ENCODE data around the gene GPC6. TPM values are rescaled to one million over a fixed set of nuclear protein-coding genes. Genes with fewer than 3 reads are reported as not detected.

The GPC6 gene
- total RNA-seq, 1 experiment from 2014 or later, result not detected

DNA sequence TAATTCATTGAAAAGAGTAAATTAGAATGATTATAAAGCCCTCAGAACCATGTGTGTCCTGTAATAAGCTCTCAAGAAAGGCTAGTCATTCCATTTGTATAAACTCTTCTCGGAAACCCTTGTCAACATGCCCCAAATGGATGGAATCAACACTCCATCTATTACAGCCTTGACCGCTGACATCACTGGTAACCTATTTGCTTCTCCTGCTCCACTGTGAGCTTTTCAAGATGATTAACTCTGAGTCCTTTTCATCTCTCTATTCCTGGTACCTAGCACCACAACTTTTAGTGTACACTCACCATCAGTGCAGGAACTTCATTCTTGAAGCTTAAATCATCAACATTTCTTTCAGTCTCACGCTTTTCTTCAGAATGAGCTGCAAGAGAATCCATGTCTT, 640.9 kb downstream of the GPC6 start:
- H3K9me3 ChIP-seq (ENCODE audit: insufficient read depth, low read depth), result no peaks in the 10 kb centered on the region
- H2AFZ ChIP-seq, result no peak overlapping the region
- intact Hi-C loops (cut with micrococcal nuclease; ENCODE audit: unreplicated experiment), result no loop called here
- H3K4me2 ChIP-seq, result no peak overlapping the region
- CTCF ChIA-PET, result no interaction called here
- no peak for DNase-seq
- BruUV-seq (replicated peaks), result no TSS peak
- H4K20me1 ChIP-seq (ENCODE audit: insufficient read depth), result no peaks in the 10 kb centered on the region
- no peaks in the 10 kb centered on the region for H3K79me2 ChIP-seq (ENCODE audit: low read depth)
- H3K36me3 ChIP-seq (ENCODE audit: low read depth), result no peaks in the 10 kb centered on the region
- no peaks in the 10 kb centered on the region for H3K27me3 ChIP-seq (ENCODE audit: insufficient read depth, low read depth)
- no peak overlapping the region for H3K4me3 ChIP-seq
- H3K4me1 ChIP-seq (replicated peaks; ENCODE audit: insufficient read depth), result no peaks in the 10 kb centered on the region
- no peak overlapping the region for H3K27ac ChIP-seq
- H3K9me2 ChIP-seq (ENCODE audit: insufficient read depth), result no peaks in the 10 kb centered on the region
- no peak for TF ChIP-seq EZH2 (IDR thresholded peaks at IDR 0.05; ENCODE audit: low read depth)
- TF ChIP-seq, protein P1, sequence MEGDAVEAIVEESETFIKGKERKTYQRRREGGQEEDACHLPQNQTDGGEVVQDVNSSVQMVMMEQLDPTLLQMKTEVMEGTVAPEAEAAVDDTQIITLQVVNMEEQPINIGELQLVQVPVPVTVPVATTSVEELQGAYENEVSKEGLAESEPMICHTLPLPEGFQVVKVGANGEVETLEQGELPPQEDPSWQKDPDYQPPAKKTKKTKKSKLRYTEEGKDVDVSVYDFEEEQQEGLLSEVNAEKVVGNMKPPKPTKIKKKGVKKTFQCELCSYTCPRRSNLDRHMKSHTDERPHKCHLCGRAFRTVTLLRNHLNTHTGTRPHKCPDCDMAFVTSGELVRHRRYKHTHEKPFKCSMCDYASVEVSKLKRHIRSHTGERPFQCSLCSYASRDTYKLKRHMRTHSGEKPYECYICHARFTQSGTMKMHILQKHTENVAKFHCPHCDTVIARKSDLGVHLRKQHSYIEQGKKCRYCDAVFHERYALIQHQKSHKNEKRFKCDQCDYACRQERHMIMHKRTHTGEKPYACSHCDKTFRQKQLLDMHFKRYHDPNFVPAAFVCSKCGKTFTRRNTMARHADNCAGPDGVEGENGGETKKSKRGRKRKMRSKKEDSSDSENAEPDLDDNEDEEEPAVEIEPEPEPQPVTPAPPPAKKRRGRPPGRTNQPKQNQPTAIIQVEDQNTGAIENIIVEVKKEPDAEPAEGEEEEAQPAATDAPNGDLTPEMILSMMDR (conservative IDR thresholded peaks at IDR 0.05), result no peak
- no peaks in the 10 kb centered on the region for H3F3A ChIP-seq (ENCODE audit: insufficient read depth, low read depth)
- POLR2A ChIA-PET (ENCODE audit: unreplicated experiment), result no interaction called here

DNA sequence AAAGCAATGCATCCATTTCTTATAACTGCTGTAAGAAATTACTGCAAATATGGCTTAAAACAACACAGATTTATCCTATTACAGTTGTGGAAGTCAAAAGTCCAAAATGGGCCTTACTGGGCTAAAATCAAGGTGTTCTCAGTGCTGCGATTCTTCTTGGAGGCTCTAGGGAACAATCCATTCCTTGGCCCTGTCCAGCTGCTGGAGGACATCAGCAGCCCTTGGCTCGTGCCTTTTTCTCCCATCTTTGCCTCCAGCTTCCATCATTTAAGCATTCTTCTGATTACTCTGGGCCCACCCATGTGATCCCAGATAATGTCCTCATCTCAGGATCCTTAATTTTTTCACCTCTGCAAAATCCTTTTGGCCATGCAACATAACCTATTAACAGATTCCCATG, 645.8 kb downstream of the GPC6 start:
- H3K9me2 ChIP-seq (ENCODE audit: insufficient read depth), result no peaks in the 10 kb centered on the region
- DNase-seq, result no peak
- no peak for TF ChIP-seq EZH2 (IDR thresholded peaks at IDR 0.05; ENCODE audit: low read depth)
- TF ChIP-seq, protein P1 (conservative IDR thresholded peaks at IDR 0.05), result no peak
- H3K4me3 ChIP-seq, result no peak overlapping the region
- no peak overlapping the region for H3K27ac ChIP-seq
- no peaks in the 10 kb centered on the region for H3K79me2 ChIP-seq (ENCODE audit: low read depth)
- BruUV-seq (replicated peaks), result no TSS peak
- no peak overlapping the region for H2AFZ ChIP-seq
- POLR2A ChIA-PET (ENCODE audit: unreplicated experiment), result no interaction called here
- H3F3A ChIP-seq (ENCODE audit: insufficient read depth, low read depth), result no peaks in the 10 kb centered on the region
- intact Hi-C loops (cut with micrococcal nuclease; ENCODE audit: unreplicated experiment), result no loop called here
- H3K36me3 ChIP-seq (ENCODE audit: low read depth), result no peaks in the 10 kb centered on the region
- no peaks in the 10 kb centered on the region for H3K9me3 ChIP-seq (ENCODE audit: insufficient read depth, low read depth)
- H4K20me1 ChIP-seq (ENCODE audit: insufficient read depth), result no peaks in the 10 kb centered on the region
- H3K27me3 ChIP-seq (ENCODE audit: insufficient read depth, low read depth), result no peaks in the 10 kb centered on the region
- no peaks in the 10 kb centered on the region for H3K4me1 ChIP-seq (replicated peaks; ENCODE audit: insufficient read depth)
- no peak overlapping the region for H3K4me2 ChIP-seq
- CTCF ChIA-PET, result no interaction called here

DNA sequence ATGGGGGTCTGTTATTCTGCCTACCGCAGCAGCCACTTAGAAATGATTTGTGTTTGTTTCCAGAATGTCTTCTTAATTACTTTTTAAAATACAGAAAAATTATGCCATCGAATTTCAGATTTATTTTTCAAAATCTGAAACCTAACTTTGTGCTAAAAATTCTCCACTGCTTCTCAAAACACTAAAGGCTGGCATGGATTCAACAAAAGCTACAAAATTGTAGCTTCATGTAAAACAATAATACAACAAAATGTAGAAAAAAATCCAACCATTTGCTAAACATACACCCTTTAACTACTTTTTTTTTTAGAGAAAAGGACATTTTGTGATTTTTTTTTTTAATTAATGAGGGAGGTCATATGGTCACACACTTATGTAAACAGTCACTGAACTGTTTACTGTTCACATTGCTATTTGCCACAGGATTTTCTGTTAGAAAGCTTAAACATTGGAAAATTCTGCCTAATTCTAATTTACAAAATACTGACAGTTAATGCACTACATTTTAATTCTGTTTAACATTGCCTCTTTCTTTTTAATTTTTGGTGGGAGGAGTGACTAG, 646.3 kb downstream of the GPC6 start:
- no peak for TF ChIP-seq EZH2 (IDR thresholded peaks at IDR 0.05; ENCODE audit: low read depth)
- TF ChIP-seq, protein P1 (conservative IDR thresholded peaks at IDR 0.05), result no peak
- Histone ChIP-seq H3K9me2 (ENCODE audit: insufficient read depth) (no peaks in the 10 kb centered on the region), H4K20me1 (ENCODE audit: insufficient read depth) (no peaks in the 10 kb centered on the region), H3K4me3 (no peak overlapping the region), H3K27me3 (ENCODE audit: insufficient read depth, low read depth) (no peaks in the 10 kb centered on the region), H3K4me1 (replicated peaks; ENCODE audit: insufficient read depth) (no peaks in the 10 kb centered on the region), H3K9me3 (ENCODE audit: insufficient read depth, low read depth) (no peaks in the 10 kb centered on the region), H2AFZ (no peak overlapping the region), H3F3A (ENCODE audit: insufficient read depth, low read depth) (no peaks in the 10 kb centered on the region), H3K79me2 (ENCODE audit: low read depth) (no peaks in the 10 kb centered on the region), H3K36me3 (ENCODE audit: low read depth) (no peaks in the 10 kb centered on the region), H3K27ac (no peak overlapping the region), H3K4me2 (no peak overlapping the region)
- POLR2A ChIA-PET (ENCODE audit: unreplicated experiment), result no interaction called here
- no TSS peak for BruUV-seq (replicated peaks)
- intact Hi-C loops (cut with micrococcal nuclease; ENCODE audit: unreplicated experiment), result no loop called here
- CTCF ChIA-PET, result no interaction called here
- no peak for DNase-seq
